ENCODE data around the gene LHX3. TPM values are rescaled to one million over a fixed set of nuclear protein-coding genes. Genes with fewer than 3 reads are reported as not detected.
"Not testable (repeated sequence)": the region's sequence is repeated elsewhere in the genome, so short reads cannot be mapped to it uniquely, and the experiment has no call there.

Gene LHX3
- total RNA-seq, 1 donor from 2014 or later: not detected

DNA sequence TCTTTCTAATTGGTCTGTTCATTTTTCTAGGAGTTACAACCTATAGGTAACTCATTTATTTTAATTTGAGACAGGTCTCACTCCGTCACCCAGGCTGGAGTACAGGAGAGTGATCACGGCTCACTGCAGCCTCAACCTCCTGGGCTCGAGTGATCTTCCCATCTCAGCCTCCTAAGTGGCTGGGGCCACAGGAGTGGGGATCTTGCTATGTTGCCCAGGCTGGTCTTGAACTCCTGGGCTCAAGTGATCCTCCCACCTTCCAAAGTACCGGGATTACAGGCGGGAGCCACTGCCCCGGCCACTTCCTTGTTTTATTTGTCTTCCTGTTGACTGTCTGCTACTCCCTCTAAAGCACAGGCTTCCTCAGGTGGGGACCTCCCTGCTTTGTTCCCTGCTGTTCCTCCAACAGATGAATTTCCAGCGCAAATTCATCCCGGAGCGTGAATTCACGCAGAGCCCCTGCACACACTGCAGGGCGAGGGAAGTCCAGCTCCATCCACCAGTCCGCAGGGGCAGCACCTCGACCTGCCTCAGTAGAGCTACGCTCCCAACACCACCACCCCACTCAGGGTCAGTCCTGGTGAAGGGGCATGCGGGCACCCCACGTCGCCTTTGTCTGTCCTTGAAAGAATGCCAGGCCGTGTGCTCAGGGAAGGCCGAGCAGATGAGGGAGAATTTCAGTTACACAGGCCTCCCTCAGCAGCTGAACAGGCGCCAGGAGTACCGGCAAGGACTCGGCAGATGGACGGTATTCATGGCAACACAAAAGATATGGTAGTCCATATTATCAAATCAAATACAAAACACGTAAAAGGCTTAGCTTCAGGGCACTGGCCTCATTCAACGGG lies 34.4 kb upstream of the LHX3 start:
- no peak overlapping the region for H3K4me3 ChIP-seq (ENCODE audit: low read depth, low read length)
- FAIRE-seq (no peak), DNase-seq (ENCODE audit: low read depth) (no peak)
- H3K27me3 ChIP-seq (ENCODE audit: control insufficient read depth, insufficient read depth, low read length): no peaks in the 10 kb centered on the region
- peaks cover 11% of the 10 kb centered on the region for H3K36me3 ChIP-seq (ENCODE audit: control insufficient read depth, insufficient read depth, low read length)
- TF ChIP-seq CTCF (IDR thresholded peaks at IDR 0.05; ENCODE audit: insufficient read depth, low read length, severe bottlenecking): no peak

DNA sequence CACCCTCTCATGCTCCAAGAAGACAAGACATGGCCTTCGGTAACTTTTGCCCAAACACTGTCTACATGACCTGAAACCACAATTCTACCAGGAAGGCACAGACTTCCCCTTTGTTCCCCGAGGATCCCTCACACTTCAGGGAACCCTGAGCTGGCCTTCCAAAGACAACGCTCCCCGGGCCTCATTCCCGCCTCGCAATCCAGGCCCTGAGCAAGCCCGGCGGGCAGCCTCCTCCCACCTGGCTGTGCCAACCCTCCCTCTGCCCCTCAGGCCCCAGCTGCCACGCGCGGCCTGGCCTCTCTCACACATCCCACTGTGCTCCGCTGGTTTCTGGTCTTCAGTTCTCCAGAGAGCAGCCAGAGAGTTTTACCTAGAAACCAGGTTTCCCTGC lies 33.4 kb upstream of the LHX3 start:
- no peak for DNase-seq (ENCODE audit: low read depth)
- peaks cover 11% of the 10 kb centered on the region for H3K36me3 ChIP-seq (ENCODE audit: control insufficient read depth, insufficient read depth, low read length)
- H3K4me3 ChIP-seq (ENCODE audit: low read depth, low read length): no peak overlapping the region
- no peaks in the 10 kb centered on the region for H3K27me3 ChIP-seq (ENCODE audit: control insufficient read depth, insufficient read depth, low read length)
- no peak for FAIRE-seq
- TF ChIP-seq CTCF (IDR thresholded peaks at IDR 0.05; ENCODE audit: insufficient read depth, low read length, severe bottlenecking): no peak

DNA sequence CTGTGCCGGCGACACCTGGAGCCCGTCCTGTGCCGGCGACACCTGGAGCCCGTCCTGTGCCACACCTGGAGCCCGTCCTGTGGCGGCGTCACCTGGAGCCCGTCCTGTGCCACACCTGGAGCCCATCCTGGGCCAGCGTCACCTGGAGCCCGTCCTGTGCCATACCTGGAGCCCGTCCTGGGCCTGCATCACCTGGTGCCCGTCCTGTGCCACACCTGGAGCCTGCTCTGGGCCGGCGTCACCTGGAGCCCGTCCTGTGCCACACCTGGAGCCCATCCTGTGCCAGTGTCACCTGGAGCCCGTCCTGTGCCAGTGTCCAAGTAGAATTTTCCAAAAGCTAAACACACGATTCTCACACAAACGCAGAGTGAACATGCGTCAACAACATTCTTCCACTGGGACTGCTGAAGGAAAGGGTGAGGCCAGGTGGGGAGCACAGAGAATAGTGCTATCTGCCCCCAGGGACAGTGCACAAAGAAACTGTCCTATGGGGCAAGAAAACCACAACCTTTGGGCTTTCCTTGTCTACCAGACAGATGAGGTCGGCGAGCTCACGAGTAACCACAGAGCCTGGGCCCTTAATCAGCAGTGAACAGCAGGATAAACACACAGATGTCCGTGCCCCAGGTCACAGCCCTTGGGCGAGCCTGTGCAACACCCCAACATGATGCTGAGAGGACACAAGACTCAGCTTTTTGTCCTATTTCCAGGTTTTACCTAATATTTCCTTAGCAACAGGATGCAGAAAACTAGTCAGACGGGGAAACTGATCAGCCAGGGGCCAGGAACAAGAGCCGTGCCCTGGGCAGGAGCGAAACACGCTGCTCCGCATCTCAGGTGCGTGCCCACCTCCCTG lies 32.8 kb upstream of the LHX3 start:
- no peak overlapping the region for H3K4me3 ChIP-seq (ENCODE audit: low read depth, low read length)
- FAIRE-seq (no peak), DNase-seq (ENCODE audit: low read depth) (no peak)
- no peak for TF ChIP-seq CTCF (IDR thresholded peaks at IDR 0.05; ENCODE audit: insufficient read depth, low read length, severe bottlenecking)
- peaks cover 13% of the 10 kb centered on the region for H3K36me3 ChIP-seq (ENCODE audit: control insufficient read depth, insufficient read depth, low read length)
- no peaks in the 10 kb centered on the region for H3K27me3 ChIP-seq (ENCODE audit: control insufficient read depth, insufficient read depth, low read length)

DNA sequence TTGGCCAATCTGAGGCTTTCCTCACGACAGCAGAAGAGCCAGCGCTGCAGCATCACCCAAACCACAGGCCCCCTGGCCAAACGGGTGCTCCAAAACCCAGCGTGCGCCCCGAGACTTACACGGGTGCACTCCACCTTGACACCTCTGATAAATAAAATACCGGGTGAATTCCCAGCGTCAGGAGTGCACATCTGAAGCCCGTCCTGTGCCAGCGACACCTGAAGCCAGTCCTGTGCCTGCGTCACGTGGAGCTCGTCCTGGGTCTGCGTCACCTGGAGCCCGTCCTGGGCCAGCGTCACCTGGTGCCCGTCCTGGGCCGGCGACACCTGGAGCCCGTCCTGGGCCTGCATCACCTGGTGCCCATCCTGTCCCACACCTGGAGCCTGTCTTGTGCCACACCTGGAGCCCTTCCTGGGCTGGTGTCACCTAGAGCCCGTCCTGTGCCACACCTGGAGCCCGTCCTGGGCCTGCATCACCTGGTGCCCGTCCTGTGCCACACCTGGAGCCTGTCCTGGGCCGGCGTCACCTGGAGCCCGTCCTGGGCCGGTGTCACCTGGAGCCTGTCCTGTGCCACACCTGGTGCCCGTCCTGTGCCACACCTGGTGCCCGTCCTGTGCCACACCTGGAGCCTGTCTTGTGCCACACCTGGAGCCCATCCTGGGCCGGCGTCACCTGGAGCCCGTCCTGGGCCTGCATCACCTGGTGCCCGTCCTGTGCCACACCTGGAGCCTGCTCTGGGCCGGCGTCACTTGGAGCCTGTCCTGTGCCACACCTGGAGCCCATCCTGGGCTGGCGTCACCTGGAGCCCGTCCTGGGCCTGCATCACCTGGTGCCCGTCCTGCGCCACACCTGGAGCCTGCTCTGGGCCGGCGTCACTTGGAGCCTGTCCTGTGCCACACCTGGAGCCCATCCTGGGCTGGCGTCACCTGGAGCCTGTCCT lies 31.8 kb upstream of the LHX3 start:
- H3K27me3 ChIP-seq (ENCODE audit: control insufficient read depth, insufficient read depth, low read length); H3K4me3 ChIP-seq (ENCODE audit: low read depth, low read length); FAIRE-seq; DNase-seq (ENCODE audit: low read depth): not testable (repeated sequence)
- peaks cover 14% of the 10 kb centered on the region for H3K36me3 ChIP-seq (ENCODE audit: control insufficient read depth, insufficient read depth, low read length)

- Histone ChIP-seq H3K4me3 (ENCODE audit: low read depth, low read length) (no peak overlapping the region), H3K27me3 (ENCODE audit: control insufficient read depth, insufficient read depth, low read length) (no peaks in the 10 kb centered on the region), H3K36me3 (ENCODE audit: control insufficient read depth, insufficient read depth, low read length) (peaks cover 13% of the 10 kb centered on the region)
- DNase-seq (ENCODE audit: low read depth) (no peak), FAIRE-seq (no peak)
- no peak for TF ChIP-seq CTCF (IDR thresholded peaks at IDR 0.05; ENCODE audit: insufficient read depth, low read length, severe bottlenecking)
Observed at GRCh38 chr9:136235709-136236455, 31.0 kb upstream of the LHX3 start.
